Hepatocyte (in vitro differentiated cells): Measurements from ENCODE around the gene ALOX15. TPM values are rescaled to one million over a fixed set of nuclear protein-coding genes. Genes with fewer than 3 reads are reported as not detected.

Source experiments
- DNase-seq: peaks from one replicate; pipeline ENCODE4 v3.0.0-alpha.2; 2016; ENCODE audit warnings: low spot score
- H2AFZ ChIP-seq: fragments of 200-600 bp; sonication (generic); 2 replicates; pipeline ENCODE4 v1.6.0; 2016; ENCODE audit warnings: antibody characterized with exemption, mild to moderate bottlenecking
- H3K27ac ChIP-seq: fragments of 200-600 bp; sonication (generic); 2 replicates; pipeline ENCODE4 v1.5.1; 2016; ENCODE audit warnings: mild to moderate bottlenecking
- H3K27me3 ChIP-seq: fragments of 200-600 bp; sonication (generic); 2 replicates; pipeline ENCODE4 v1.6.1; 2016
- H3K36me3 ChIP-seq: fragments of 200-600 bp; sonication (generic); replicated peaks from 2 replicates; pipeline ENCODE4 v1.5.1; 2016; ENCODE audit warnings: low read depth; ENCODE audit not compliant: insufficient read depth
- H3K4me1 ChIP-seq: fragments of 200-600 bp; sonication (generic); 2 replicates; pipeline ENCODE4 v1.5.1; 2016; ENCODE audit warnings: mild to moderate bottlenecking, moderate library complexity; ENCODE audit not compliant: insufficient read depth
- H3K4me2 ChIP-seq: fragments of 200-600 bp; sonication (generic); 2 replicates; pipeline ENCODE4 v1.6.0; 2016
- H3K4me3 ChIP-seq: fragments of 200-600 bp; sonication (generic); 2 replicates; pipeline ENCODE4 v1.5.1; 2016; ENCODE audit warnings: mild to moderate bottlenecking
- H3K79me2 ChIP-seq: fragments of 200-600 bp; sonication (generic); 2 replicates; pipeline ENCODE4 v1.6.0; 2017; ENCODE audit warnings: mild to moderate bottlenecking
- H3K9me2 ChIP-seq: fragments of 200-600 bp; sonication (generic); replicated peaks from 2 replicates; pipeline ENCODE4 v1.6.0; 2017; ENCODE audit warnings: mild to moderate bottlenecking; ENCODE audit not compliant: insufficient read depth
- H3K9me3 ChIP-seq: fragments of 200-600 bp; sonication (generic); 2 replicates; pipeline ENCODE4 v1.5.1; 2016; ENCODE audit warnings: low read depth, mild to moderate bottlenecking
- H4K20me1 ChIP-seq: fragments of 200-600 bp; sonication (generic); 2 replicates; pipeline ENCODE4 v1.6.0; 2016; ENCODE audit warnings: mild to moderate bottlenecking; ENCODE audit not compliant: insufficient read depth, poor library complexity, severe bottlenecking
- CTCF ChIP-seq: fragments of 200-600 bp; sonication (generic); IDR thresholded peaks from 2 replicates; pipeline ENCODE4 v1.5.1; 2016; ENCODE audit warnings: antibody characterized with exemption, mild to moderate bottlenecking; ENCODE audit not compliant: poor library complexity
- EZH2 ChIP-seq: fragments of 200-600 bp; sonication (generic); IDR thresholded peaks from 2 replicates; pipeline ENCODE4 v1.6.1; 2016; ENCODE audit warnings: antibody characterized with exemption, mild to moderate bottlenecking, borderline replicate concordance
- EZH2phosphoT487 ChIP-seq: fragments of 200-600 bp; sonication (generic); IDR thresholded peaks from one replicate; pipeline ENCODE4 v1.6.1; 2018; ENCODE audit warnings: antibody characterized with exemption, mild to moderate bottlenecking, low read depth, moderate library complexity; ENCODE audit not compliant: unreplicated experiment, severe bottlenecking
- WGBS: methylation state at CpG from one replicate; pipeline ENCODE4 v1.1.6; 2016; ENCODE audit warnings: low lambda C conversion rate; ENCODE audit errors: missing lambda C conversion rate; 5-methylcytosine and 5-hydroxymethylcytosine counted together
- polyA plus RNA-seq: library from polyadenylated mRNA; unstranded; fragments of >200 nt; fragmentation: Nextera tagmentation; extraction: Ambion mirVana; gene quantifications from 2 replicates; pipeline ENCODE4 v1.2.1, GENCODE V29; 2016
- total RNA-seq: library from RNA; depleted of rRNA; stranded (reverse); fragments of >200 nt; gene quantifications from 2 replicates; pipeline ENCODE4 v1.2.3, GENCODE V29; 2014

ALOX15 gene
- total and polyA plus RNA-seq, 2 experiments from 2014 or later: 2.1 to 5.5 TPM

GRCh38 chr17:4665027-4665426 lies 23.5 kb upstream of the ALOX15 start:
- H3K4me3 ChIP-seq: no peak overlapping the region
- no peaks in the 10 kb centered on the region for H3K27me3 ChIP-seq
- H3K9me3 ChIP-seq: no peaks in the 10 kb centered on the region
- TF ChIP-seq CTCF: no peak
- H3K4me1 ChIP-seq: no peaks in the 10 kb centered on the region
- H3K79me2 ChIP-seq: no peaks in the 10 kb centered on the region
- no peak overlapping the region for H3K4me2 ChIP-seq
- no peak for DNase-seq
- 85% methylated on average over 9 of the region's 9 CpGs for WGBS
- H3K36me3 ChIP-seq: no peaks in the 10 kb centered on the region
- no peaks in the 10 kb centered on the region for H4K20me1 ChIP-seq
- H3K27ac ChIP-seq: no peak overlapping the region
- no peak overlapping the region for H2AFZ ChIP-seq
- no peaks in the 10 kb centered on the region for H3K9me2 ChIP-seq

GRCh38 chr17:4664230-4664629 lies 22.8 kb upstream of the ALOX15 start:
- H3K27ac ChIP-seq: no peak overlapping the region
- 93% methylated on average over 9 of the region's 9 CpGs for WGBS
- no peak overlapping the region for H3K4me2 ChIP-seq
- H3K27me3 ChIP-seq: no peaks in the 10 kb centered on the region
- TF ChIP-seq EZH2: no peak
- no peak for TF ChIP-seq EZH2phosphoT487
- no peak for TF ChIP-seq CTCF
- H3K79me2 ChIP-seq: no peaks in the 10 kb centered on the region
- H3K9me3 ChIP-seq: no peaks in the 10 kb centered on the region
- no peak overlapping the region for H2AFZ ChIP-seq
- no peaks in the 10 kb centered on the region for H3K9me2 ChIP-seq
- no peaks in the 10 kb centered on the region for H4K20me1 ChIP-seq
- no peaks in the 10 kb centered on the region for H3K4me1 ChIP-seq
- no peak overlapping the region for H3K4me3 ChIP-seq
- DNase-seq: no peak
- no peaks in the 10 kb centered on the region for H3K36me3 ChIP-seq

- H3K79me2 ChIP-seq: no peaks in the 10 kb centered on the region
- 90% methylated on average over 8 of the region's 8 CpGs for WGBS
- TF ChIP-seq CTCF (no peak), EZH2 (no peak), EZH2phosphoT487 (no peak)
Measured at GRCh38 chr17:4663711-4664110, 22.2 kb upstream of the ALOX15 start.

More at GRCh38 chr17:4663711-4664110, 22.2 kb upstream of the ALOX15 start:
- H3K4me3 ChIP-seq: no peak overlapping the region
- DNase-seq: no peak
- no peaks in the 10 kb centered on the region for H3K36me3 ChIP-seq
- H3K27me3 ChIP-seq: no peaks in the 10 kb centered on the region
- no peak overlapping the region for H2AFZ ChIP-seq
- no peaks in the 10 kb centered on the region for H3K4me1 ChIP-seq
- no peak overlapping the region for H3K4me2 ChIP-seq
- H3K9me2 ChIP-seq: no peaks in the 10 kb centered on the region
- H4K20me1 ChIP-seq: no peaks in the 10 kb centered on the region
- H3K27ac ChIP-seq: no peak overlapping the region
- no peaks in the 10 kb centered on the region for H3K9me3 ChIP-seq
